NCI-H510A treated with DMSO at 0.1 percent for 48 hours (cell line): ENCODE measurements around the gene STMN1.

Source experiments
- DNase-seq: peaks from one replicate; lab custom pipeline; 2025; lab: John Stamatoyannopoulos, UW

Gene STMN1

DNA sequence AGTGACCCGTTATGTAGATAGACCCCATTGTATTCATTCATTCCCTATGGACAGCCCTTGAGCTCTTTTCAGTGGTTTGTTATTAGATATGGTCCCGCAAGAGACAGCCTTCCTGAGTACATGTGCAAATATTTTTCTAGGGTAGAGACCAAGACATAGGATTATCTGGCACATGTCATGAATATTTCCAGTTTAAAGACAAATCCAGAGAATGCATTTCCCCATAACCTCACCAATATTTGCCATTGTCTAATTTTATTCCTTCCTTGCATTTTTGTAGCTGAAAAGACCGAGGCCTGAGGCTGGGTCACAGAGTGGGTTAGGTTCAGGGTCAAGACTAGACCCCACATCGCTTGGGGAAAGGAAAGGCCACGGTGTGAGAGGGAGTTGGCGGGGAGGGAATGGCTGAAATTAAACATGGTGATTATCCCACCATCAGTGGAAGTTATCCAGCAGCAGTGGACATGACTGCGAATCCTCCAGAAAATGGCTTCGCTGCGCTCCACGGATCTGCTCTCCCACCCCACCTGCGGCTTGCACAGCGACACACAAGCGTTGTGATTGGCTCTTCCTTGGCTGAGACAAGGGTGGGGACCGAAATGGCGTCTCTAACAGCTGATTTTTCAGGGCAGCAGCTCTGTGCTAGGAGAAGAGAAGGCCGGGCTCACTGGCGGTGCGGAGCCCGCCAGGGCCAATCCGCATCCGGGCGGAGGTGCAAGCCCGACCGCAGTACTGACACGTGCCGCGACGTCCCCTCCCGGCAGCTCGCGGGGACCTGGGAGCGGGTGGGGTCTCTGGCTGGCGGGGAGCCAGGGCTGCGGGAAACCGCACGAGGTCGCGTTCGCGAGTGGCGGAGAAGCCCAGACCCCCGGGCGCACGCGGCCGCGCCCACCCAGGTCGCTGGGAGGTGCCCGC is 16.1 kb upstream of the STMN1 start:
- peak; percentile 49 for DNase-seq

DNA sequence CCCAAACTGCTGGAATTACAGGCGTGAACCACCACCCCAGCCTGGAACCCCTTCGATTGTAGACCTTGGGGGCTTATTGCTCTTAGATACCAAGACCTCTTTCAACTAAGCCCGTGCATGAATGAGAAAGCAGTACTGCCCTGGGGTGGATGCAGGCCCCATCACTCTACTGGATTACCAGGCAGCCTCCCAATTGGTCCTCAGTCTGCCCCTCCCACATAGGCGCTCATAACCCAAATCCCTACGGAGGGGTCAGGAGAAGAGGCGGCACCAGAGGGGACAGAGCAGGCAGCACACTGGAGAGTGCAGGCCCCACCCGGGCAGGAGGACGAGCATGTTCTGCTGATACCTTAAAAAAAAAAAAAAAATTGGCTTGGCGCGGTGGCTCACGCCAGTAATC is 12.4 kb upstream of the STMN1 start:
- DNase-seq = no peak

DNA sequence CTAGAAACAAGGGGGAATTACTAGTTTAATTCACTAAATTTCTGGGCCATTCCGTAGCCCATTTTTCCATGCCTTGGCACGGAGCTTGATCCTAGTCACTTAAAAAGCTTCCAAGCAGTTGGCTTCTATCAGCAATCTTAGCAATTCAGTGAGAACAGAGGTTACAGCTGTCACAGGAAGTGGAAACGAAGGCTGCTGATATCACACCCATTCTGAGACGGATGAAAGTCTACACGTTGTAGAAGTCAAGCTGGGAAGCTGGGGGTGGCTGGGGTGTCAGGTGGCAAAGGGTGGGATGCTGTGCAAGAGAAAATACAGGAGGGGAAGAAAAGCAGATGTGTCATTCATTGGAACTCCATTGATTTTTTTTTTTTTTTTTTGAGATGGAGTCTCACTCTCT is 11.8 kb upstream of the STMN1 start:
- DNase-seq = no peak

DNA sequence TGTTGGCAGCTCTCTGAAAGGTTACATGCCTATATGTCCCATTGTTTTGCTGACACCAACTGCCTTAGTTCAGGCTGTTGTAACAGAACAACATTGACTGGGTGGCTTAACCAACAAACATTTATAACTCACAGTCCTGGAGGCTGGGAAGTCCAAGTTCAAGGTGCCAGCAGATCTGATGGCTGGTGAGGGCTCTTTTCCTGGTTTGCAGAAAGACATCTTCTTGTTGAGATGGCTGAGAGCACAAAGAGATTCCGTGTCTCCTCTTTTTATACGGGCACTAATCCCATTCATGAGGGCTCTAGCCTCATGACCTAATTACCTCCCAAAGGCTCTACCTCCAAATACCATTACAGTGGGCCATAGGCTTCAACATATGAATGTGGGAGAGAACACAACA is 10.2 kb upstream of the STMN1 start:
- DNase-seq = no peak

GRCh38 chr1:25914074-25914995 is 8.1 kb upstream of the STMN1 start:
- DNase-seq = no peak

- DNase-seq = no peak
These were observed 7.0 kb upstream of the STMN1 start for GRCh38 chr1:25913206-25913605.

DNA sequence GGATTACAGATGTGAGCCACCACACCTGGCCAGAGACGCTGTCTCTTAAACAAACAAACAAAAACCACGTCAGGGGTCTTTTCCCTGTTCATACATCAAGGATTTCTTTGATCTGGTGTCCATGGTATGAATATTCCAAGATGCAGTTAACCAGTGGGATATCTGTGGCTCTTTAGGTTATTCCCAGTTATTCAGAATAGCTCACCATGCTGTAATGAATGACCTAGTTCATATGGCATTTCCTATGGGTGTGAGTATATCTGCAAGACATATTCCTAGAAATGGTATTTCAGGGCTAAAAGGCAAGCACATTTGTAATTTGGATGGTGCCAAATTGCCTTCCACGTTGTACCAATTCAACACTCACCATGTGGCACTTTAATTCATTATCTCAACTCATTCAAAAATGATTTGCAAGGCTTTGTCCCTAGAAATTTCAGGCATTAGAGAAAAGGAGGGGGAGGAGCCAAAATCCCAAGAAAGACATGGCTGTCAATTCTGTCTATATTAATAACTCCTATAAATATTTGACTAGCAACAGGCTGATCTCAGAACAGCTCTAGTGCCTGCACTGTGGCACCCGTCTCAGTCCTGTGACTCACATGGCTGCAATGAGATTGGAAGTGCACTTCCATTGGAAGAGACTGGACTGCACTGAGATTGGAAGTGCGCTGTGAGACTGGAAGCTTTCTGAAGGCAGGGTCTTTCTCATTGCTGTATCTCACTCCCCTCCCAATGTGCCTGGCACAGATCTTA is 6.0 kb upstream of the STMN1 start:
- DNase-seq = no peak

DNA sequence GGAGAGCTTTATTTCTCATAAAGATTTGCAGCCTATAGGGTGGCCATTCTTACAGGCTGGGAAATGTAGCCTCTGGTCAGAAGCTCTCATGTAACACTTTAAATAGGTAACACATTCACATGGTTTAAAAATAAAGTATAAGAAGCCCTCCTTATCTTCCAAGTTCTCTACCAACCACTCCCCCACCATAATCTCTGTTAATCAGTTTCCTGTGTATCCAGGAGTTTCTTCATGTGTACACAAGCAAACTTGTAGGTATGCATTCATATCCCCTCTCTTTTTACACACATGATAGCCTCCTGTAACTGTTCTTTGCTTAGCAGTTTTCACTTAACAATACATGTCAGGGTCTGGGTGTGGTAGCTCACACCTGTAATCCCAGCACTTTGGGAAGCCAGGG is 4.9 kb upstream of the STMN1 start:
- no peak for DNase-seq

- no peak for DNase-seq
These were observed 2.8 kb upstream of the STMN1 start for GRCh38 chr1:25909040-25909439.

DNA sequence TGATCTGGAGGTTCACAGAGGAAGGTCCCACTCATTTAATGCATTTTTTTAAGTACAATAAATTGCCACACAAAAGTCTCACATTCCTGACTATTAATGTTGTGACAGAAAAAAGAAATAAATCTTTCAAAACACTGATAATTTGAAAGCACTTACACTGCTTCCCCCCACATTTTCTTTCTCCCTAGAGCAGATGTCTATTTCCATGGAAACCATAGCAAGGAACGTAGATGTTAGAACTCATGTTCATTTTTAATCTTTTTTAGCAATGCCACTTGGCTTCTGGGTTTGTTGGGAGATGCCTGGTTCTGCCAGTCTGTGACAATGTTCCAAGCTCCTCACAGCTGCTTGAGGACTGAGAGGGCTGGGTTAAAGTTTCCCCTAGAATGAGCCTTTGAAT is 1.9 kb upstream of the STMN1 start:
- no peak for DNase-seq

DNA sequence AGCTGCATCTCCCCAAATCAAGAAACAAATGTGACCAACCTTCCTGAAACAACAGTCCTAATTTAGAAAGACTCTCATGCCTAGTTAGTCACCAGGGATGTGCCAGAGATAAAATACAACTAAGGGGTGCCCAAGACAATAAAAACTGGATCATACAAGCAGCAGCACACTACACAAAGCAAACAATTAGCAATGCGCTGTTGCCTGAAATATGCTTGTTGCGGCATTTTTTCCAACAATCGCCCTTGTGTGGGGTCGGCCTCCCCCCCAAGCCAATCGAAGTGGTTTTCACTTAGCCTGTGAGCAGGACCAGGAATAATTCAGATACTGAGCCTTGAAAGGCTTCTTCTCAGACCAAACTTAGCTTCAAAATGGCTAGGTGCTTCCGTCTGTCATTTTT is 1.4 kb upstream of the STMN1 start:
- no peak for DNase-seq

GRCh38 chr1:25906644-25907300 is 553 bp upstream of the STMN1 start:
- peak; percentile 54 for DNase-seq

GRCh38 chr1:25904943-25905679 is 1.1 kb downstream of the STMN1 start:
- DNase-seq = peak; percentile 86

GRCh38 chr1:25903986-25904385 is 2.2 kb downstream of the STMN1 start:
- DNase-seq = no peak

DNA sequence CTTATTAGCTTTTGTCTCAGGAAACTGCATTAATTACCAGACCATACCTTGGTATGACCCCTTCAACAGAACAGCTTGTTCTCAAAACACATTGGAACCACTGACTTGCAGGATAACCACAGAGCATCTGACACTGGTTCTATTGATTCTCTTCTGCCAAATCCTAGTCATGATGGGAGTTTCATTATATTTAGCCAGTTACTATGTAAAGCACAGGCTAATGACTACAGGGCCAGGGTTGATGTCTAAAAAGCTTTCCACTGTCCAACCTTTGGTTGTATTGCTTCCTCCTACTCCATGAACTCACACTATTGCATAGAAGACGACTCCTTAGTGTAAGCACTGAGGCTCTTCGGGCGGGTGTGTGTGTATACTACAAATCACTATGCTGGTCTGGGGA is 3.8 kb downstream of the STMN1 start:
- DNase-seq = no peak

DNA sequence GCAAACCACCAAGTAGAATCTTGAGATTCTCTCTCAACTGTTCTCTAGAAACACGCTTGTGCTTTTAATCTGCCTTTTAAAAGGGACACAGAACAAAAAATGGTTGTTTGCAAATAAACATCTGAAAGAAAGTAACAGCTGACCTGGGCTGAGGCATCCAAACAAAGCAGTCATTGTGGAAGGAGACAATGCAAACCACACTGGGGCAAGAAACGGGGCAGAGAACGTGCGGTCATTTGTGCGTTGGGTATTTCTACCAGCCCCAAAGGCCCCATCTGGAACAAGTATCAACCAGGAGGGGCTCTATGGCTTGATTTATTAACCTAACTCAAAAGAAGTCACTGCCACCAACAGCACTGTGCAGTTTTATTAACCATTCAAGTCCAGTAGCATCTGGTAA is 6.0 kb downstream of the STMN1 start:
- DNase-seq = no peak

DNA sequence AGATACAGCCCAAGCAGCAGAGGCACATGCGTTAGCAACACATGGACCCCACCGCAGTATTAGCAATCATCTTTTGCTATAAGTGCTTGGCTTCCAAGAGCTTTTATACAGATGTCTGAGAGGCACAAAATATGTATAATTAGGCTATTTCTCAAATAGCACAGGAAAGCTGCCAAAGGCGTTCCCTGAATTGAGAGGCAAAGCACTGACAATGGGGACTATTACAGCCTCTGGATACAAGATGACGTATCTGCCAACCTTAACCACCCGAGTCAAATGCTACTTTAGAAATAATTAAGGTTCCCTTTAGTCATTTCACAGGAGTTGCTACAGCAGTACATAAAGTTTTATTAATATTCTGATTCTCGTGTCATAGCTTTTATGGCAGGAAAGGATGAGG is 6.4 kb downstream of the STMN1 start:
- no peak for DNase-seq

GRCh38 chr1:25898223-25899015 is 7.8 kb downstream of the STMN1 start:
- DNase-seq = no peak

GRCh38 chr1:25897754-25898153 is 8.5 kb downstream of the STMN1 start:
- DNase-seq = no peak

DNA sequence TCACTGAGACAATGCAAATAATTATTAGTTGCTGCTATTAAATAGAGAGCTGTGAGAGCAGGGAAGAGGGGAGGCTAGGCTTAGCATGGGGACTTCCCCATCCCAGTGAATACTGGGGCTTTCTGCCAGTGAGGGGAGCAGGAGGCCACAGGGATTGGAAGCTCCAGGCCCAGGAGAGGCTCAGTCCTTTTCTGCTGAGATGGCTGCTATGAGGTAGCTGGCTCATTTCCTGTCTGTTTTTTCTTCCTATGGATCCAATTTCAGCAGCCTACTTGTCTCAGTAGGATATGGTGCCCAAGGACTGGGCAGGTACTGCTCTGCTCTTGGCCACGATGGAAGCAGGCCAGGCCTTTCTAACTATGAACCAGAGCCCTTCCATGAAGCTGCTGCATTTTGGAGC is 10.0 kb downstream of the STMN1 start:
- DNase-seq = peak; percentile 21
